ENCODE results near the gene C16orf87. TPM values are rescaled to one million over a fixed set of nuclear protein-coding genes. Genes with fewer than 3 reads are reported as not detected.

C16orf87 gene
- polyA plus RNA-seq, 3 donors: 6.1 to 9.7 (median 7.6) TPM

- H3K79me2 ChIP-seq (ENCODE audit: insufficient read depth, low read length): no peaks in the 10 kb centered on the region
- no peaks in the 10 kb centered on the region for H3K27me3 ChIP-seq (ENCODE audit: control insufficient read depth in 2 of 2, insufficient read depth in 2 of 2, low read length in 2 of 2)
- no peak overlapping the region for H2AFZ ChIP-seq (ENCODE audit: insufficient read depth, low read depth, low read length, poor library complexity, severe bottlenecking)
- Mint-ChIP-seq H3K4me1 (peaks cover 8% of the 10 kb centered on the region), H3K27me3 (ENCODE audit: low read depth in 3 of 3) (peaks cover 0 to 5% (median 2%) of the 10 kb centered on the region in 3 donors), H3K9me3 (no peaks in the 10 kb centered on the region), H3K36me3 (no peaks in the 10 kb centered on the region), H3K4me3 (no peak overlapping the region), H3K27ac (no peak overlapping the region)
- H3K4me3 ChIP-seq (replicated peaks in 1 of 3; ENCODE audit: low read depth in 2 of 3, low read length in 3 of 3): no peak overlapping the region
- no peak overlapping the region for H3K9ac ChIP-seq (ENCODE audit: insufficient read depth, low read length, poor library complexity, severe bottlenecking)
- 97% methylated on average over 5 of the region's 11 CpGs for WGBS (ENCODE audit: insufficient coverage)
- no peaks in the 10 kb centered on the region for H3K9me3 ChIP-seq (replicated peaks in 1 of 2; ENCODE audit: control insufficient read depth in 1 of 2, insufficient read depth in 1 of 2, low read length in 2 of 2)
- H3K36me3 ChIP-seq (replicated peaks in 1 of 2; ENCODE audit: control insufficient read depth in 1 of 2, insufficient read depth in 2 of 2, low read length in 2 of 2): no peaks in the 10 kb centered on the region
- H3K27ac ChIP-seq (ENCODE audit: low read depth in 1 of 2, low read length in 2 of 2): no peak overlapping the region
- no peaks in the 10 kb centered on the region for H4K20me1 ChIP-seq (ENCODE audit: insufficient read depth, low read length)
- H3K4me2 ChIP-seq (replicated peaks; ENCODE audit: extremely low read depth, low read length, poor library complexity, severe bottlenecking): no peak overlapping the region
- TF ChIP-seq CTCF (IDR thresholded peaks at IDR 0.05): no peak
- DNase-seq: no peak
- intact Hi-C loops (cut with micrococcal nuclease): no loop called here
- H3K4me1 ChIP-seq (ENCODE audit: control insufficient read depth in 1 of 2, insufficient read depth in 2 of 2, low read length in 2 of 2): peaks cover 2 to 11% of the 10 kb centered on the region in 2 donors
These were observed 74.2 kb downstream of the C16orf87 start for GRCh38 chr16:46756772-46757171.

GRCh38 chr16:46753015-46753414 is 78.0 kb downstream of the C16orf87 start:
- Histone ChIP-seq H3K9ac (ENCODE audit: insufficient read depth, low read length, poor library complexity, severe bottlenecking) (no peak overlapping the region), H4K20me1 (ENCODE audit: insufficient read depth, low read length) (no peaks in the 10 kb centered on the region), H3K4me2 (replicated peaks; ENCODE audit: extremely low read depth, low read length, poor library complexity, severe bottlenecking) (no peak overlapping the region), H3K27ac (ENCODE audit: low read depth in 1 of 2, low read length in 2 of 2) (no peak overlapping the region), H3K9me3 (replicated peaks in 1 of 2; ENCODE audit: control insufficient read depth in 1 of 2, insufficient read depth in 1 of 2, low read length in 2 of 2) (no peaks in the 10 kb centered on the region), H3K79me2 (ENCODE audit: insufficient read depth, low read length) (no peaks in the 10 kb centered on the region), H3K4me3 (replicated peaks in 1 of 3; ENCODE audit: low read depth in 2 of 3, low read length in 3 of 3) (no peak overlapping the region), H3K4me1 (ENCODE audit: control insufficient read depth in 1 of 2, insufficient read depth in 2 of 2, low read length in 2 of 2) (peaks cover 7 to 19% of the 10 kb centered on the region in 2 donors), H3K36me3 (replicated peaks in 1 of 2; ENCODE audit: control insufficient read depth in 1 of 2, insufficient read depth in 2 of 2, low read length in 2 of 2) (no peaks in the 10 kb centered on the region), H3K27me3 (ENCODE audit: control insufficient read depth in 2 of 2, insufficient read depth in 2 of 2, low read length in 2 of 2) (no peaks in the 10 kb centered on the region), H2AFZ (ENCODE audit: insufficient read depth, low read depth, low read length, poor library complexity, severe bottlenecking) (no peak overlapping the region)
- no peaks in the 10 kb centered on the region for H3K9me3 Mint-ChIP-seq
- TF ChIP-seq CTCF (IDR thresholded peaks at IDR 0.05): no peak
- WGBS (ENCODE audit: insufficient coverage): 100% methylated on average over 3 of the region's 5 CpGs
- peaks cover 16% of the 10 kb centered on the region for H3K4me1 Mint-ChIP-seq
- no peak overlapping the region for H3K4me3 Mint-ChIP-seq
- H3K36me3 Mint-ChIP-seq: no peaks in the 10 kb centered on the region
- H3K27ac Mint-ChIP-seq: no peak overlapping the region
- intact Hi-C loops (cut with micrococcal nuclease): no loop called here
- H3K27me3 Mint-ChIP-seq (ENCODE audit: low read depth in 3 of 3): peaks cover 0 to 4% (median 0%) of the 10 kb centered on the region in 3 donors
- no peak for DNase-seq
